Heart right ventricle (tissue), 16 donors: ENCODE results near the gene PCBP3. TPM values are rescaled to one million over a fixed set of nuclear protein-coding genes. Genes with fewer than 3 reads are reported as not detected.

ENCODE experiments used
- ATAC-seq, 8 donors: fragments of 200-7000 bp; cut with Tn5 transposase; one replicate each; pipeline ENCODE4 v1.9.1; 2020; ENCODE audit warnings: mild to moderate bottlenecking in 8 of 8, moderate library complexity in 8 of 8, moderate number of reproducible peaks in 1 of 8
- DNase-seq, 2 donors: peaks; one replicate each; pipeline ENCODE4 v3.0.0-alpha.2; 2020
- H3K27ac ChIP-seq, 10 donors: fragments of 200-600 bp; sonication (generic) in 2 of 10; one replicate each; pipeline versions ENCODE4 v1.5.0 to v1.8.0; 2020 to 2022; ENCODE audit warnings: mild to moderate bottlenecking in 3 of 10
- H3K27me3 ChIP-seq, 7 donors: fragments of 200-600 bp; one replicate each; pipeline ENCODE4 v1.8.0; 2021 to 2022; ENCODE audit warnings: mild to moderate bottlenecking in 2 of 7
- H3K36me3 ChIP-seq, 9 donors: fragments of 200-600 bp; sonication (generic) in 1 of 9; one replicate each; pipeline versions ENCODE4 v1.5.0 to v1.8.0; 2020 to 2022; ENCODE audit warnings: mild to moderate bottlenecking in 2 of 9
- H3K4me1 ChIP-seq, 9 donors: fragments of 200-600 bp; sonication (generic) in 1 of 9; one replicate each; pipeline versions ENCODE4 v1.5.0 to v1.8.0; 2020 to 2022; ENCODE audit warnings: mild to moderate bottlenecking in 4 of 9
- H3K4me3 ChIP-seq, 10 donors: fragments of 200-600 bp; sonication (generic) in 2 of 10; one replicate each; pipeline versions ENCODE4 v1.5.0 to v1.8.0; 2020 to 2022; ENCODE audit warnings: mild to moderate bottlenecking in 7 of 10, moderate library complexity in 2 of 10
- H3K9me3 ChIP-seq, 11 donors: fragments of 200-600 bp in 10 of 11; sonication (generic) in 2 of 11; one replicate each; pipeline versions ENCODE4 v1.5.0 to v1.8.0; 2013 to 2022; ENCODE audit warnings: mild to moderate bottlenecking in 2 of 11, control low read depth in 1 of 11, moderate library complexity in 1 of 11
- CTCF ChIP-seq, 9 donors: fragments of 200-600 bp; sonication (generic) in 2 of 9; IDR thresholded peaks; one replicate each; pipeline versions ENCODE4 v1.5.0 to v1.8.0; 2021 to 2022; ENCODE audit warnings: antibody characterized with exemption in 9 of 9, mild to moderate bottlenecking in 5 of 9, moderate library complexity in 1 of 9
- WGBS, 2 donors: extraction: QIAGEN DNeasy Blood & Tissue Kit; methylation state at CpG; one replicate each; pipeline ENCODE4 v1.1.7; 2013; ENCODE audit warnings: inconsistent platforms in 1 of 2; 5-methylcytosine and 5-hydroxymethylcytosine counted together
- intact Hi-C, 10 donors: fragments of 100-400 bp; cut with DNase I; formaldehyde crosslinking; loops; one replicate each; pipeline versions ENCODE4 v1.11.1 to v1.14.2; 2022
- polyA plus RNA-seq, 2 donors: library from polyadenylated mRNA; stranded (reverse); fragments of 200-250 nt; gene quantifications; one replicate each; pipeline ENCODE4 v1.2.3, GENCODE V29; 2013
- total RNA-seq, 10 donors: library from RNA; stranded (reverse); fragmentation: NEBNext Ultra II Directional in 3 of 10; extraction: Animal tissue kit (Norgen Biotek cat#: 25700) in 3 of 10; gene quantifications; one replicate each; pipeline versions ENCODE4 v1.2.1 to v1.2.4, GENCODE V29; 2021 to 2023
- donor health status: Arrhythmogenic right ventricular cardiomyopathy.
- donor health status: ischemic (EF 13 %, LVEDD 7.1; RV severe dilation, severe dysfunction).
- donor health status: healthy with polysubstance abuse.
- donor health status: DM: no; HTN: yes; CAD: no.
- donor health status: DM: no; HTN: no; CAD: no.
- donor health status: ischemic (EF 25% LVEDD 6.9; RV normal size, moderate dysfunction).
- donor health status: ischemic (EF 25% LVEDD 5.7; RV mildly dilated, moderate dysfunction).
- donor health status: healthy.
- donor health status: DM: yes; HTN: yes; CAD: no.
- donor health status: Ischemic cardiomyopathy.
- donor health status: ischemic (EF 35%, LVEDD 5.7; RV mildly dilated, moderate dysfunction).
- donor health status: nonischemic (EF 11% LVEDD 7.7; RV severe dilation, severe dysfunction).
- donor health status: DM: yes; HTN: yes; CAD: no.
- donor health status: PGD.
- donor health status: ischemic (EF 29% LVEDD 5.4; RV normal size, mild dysfunction).
- donor health status: nonischemic (EF 23%, LVEDD 6.1; RV moderate dilation, normal function).

Gene PCBP3
- total and polyA plus RNA-seq, 12 donors, result 0.25 to 11.3 (median 1.2) TPM

DNA sequence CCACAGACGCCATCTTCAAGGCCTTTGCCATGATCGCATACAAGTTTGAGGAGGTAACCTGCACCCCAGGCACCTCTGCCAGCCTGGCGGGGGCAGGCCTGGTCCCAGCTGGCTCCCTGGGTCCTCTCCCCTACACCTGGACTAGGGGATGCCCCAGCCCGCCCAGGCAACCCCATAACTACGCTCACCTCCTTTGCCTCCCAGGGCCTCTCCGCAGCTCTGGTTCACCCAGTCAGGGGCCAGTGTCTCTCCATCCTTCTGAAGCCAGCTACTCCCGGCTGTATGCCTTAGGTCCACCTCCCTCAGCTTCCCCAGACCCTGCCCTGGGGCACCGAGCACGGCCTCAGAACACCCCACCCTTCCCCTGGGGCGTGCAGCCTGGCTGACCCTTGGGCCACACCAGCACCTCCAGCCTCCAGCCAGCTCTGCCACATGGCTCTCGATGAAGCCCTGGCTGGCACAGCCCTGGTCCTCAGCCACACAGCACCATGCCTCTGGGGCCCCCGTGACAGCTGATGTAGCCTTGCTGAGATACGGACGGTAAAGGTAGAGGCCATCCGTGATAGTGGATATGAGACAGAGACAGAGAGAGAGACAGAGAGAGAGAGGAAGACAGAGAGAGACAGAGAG, 257.7 kb downstream of the PCBP3 start:
- Histone ChIP-seq H3K4me1 (no peaks in the 10 kb centered on the region), H3K27ac (no peak overlapping the region), H3K27me3 (no peaks in the 10 kb centered on the region), H3K4me3 (no peak overlapping the region), H3K36me3 (no peaks in the 10 kb centered on the region), H3K9me3 (no peaks in the 10 kb centered on the region)
- DNase-seq (no peak), ATAC-seq (no peak)
- intact Hi-C loops, result no loop called here
- 90 to 91% methylated on average over 15 of the region's 15 CpGs for WGBS, 2 donors
- TF ChIP-seq CTCF (IDR thresholded peaks at IDR 0.05), result no peak

GRCh38 chr21:45902292-45902995, 258.9 kb downstream of the PCBP3 start:
- 86 to 94% methylated on average over 19 of the region's 19 CpGs for WGBS, 2 donors

DNA sequence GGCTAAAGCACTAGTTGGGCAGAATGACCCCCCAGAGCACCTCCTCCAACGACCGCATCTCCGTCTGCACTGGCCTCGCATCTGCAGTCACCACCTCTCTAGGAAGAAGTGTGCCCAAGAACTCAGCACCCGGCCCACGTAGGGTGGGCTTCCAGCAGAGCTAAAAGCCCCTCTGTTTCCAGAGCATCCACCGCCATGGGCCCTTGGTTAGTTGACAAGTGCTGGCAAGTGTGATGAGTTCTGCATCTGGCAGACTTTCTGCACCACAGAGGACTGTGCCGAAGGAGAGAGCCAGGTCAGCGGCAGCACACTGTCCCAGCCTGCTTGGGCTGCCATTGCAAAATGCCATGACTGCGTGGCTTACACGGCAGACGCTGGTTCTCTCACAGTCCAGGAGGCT, 261.7 kb downstream of the PCBP3 start:
- WGBS, 2 donors, result 93% methylated on average over 12 of the region's 12 CpGs
- DNase-seq (no peak), ATAC-seq (no peak)
- H3K27me3 ChIP-seq, result no peaks in the 10 kb centered on the region
- peaks cover 0 to 4% (median 0%) of the 10 kb centered on the region in 9 donors for H3K4me1 ChIP-seq
- H3K27ac ChIP-seq, result no peak overlapping the region
- TF ChIP-seq CTCF (IDR thresholded peaks at IDR 0.05), result no peak
- intact Hi-C loops, result no loop called here
- H3K36me3 ChIP-seq, result no peaks in the 10 kb centered on the region
- no peaks in the 10 kb centered on the region for H3K9me3 ChIP-seq
- H3K4me3 ChIP-seq, result no peak overlapping the region

More at GRCh38 chr21:45902292-45902995, 258.9 kb downstream of the PCBP3 start:
- Histone ChIP-seq H3K36me3 (no peaks in the 10 kb centered on the region), H3K9me3 (no peaks in the 10 kb centered on the region), H3K27ac (no peak overlapping the region), H3K4me1 (no peaks in the 10 kb centered on the region), H3K27me3 (no peaks in the 10 kb centered on the region), H3K4me3 (no peak overlapping the region)
- no peak for DNase-seq
- no peak for ATAC-seq
- no peak for TF ChIP-seq CTCF (IDR thresholded peaks at IDR 0.05)
- intact Hi-C loops, result no loop called here

- WGBS, 2 donors, result 91 to 92% methylated on average over 19 of the region's 19 CpGs
- DNase-seq (no peak), ATAC-seq (no peak)
- no peaks in the 10 kb centered on the region for H3K9me3 ChIP-seq
- no peaks in the 10 kb centered on the region for H3K36me3 ChIP-seq
- H3K4me1 ChIP-seq, result peaks cover 0 to 5% (median 0%) of the 10 kb centered on the region in 9 donors
- no peaks in the 10 kb centered on the region for H3K27me3 ChIP-seq
- intact Hi-C loops, result no loop called here
- no peak for TF ChIP-seq CTCF (IDR thresholded peaks at IDR 0.05)
- no peak overlapping the region for H3K4me3 ChIP-seq
- no peak overlapping the region for H3K27ac ChIP-seq
Observed at GRCh38 chr21:45906196-45906805, 262.8 kb downstream of the PCBP3 start.
